Hepatocyte (in vitro differentiated cells): ENCODE results near the gene SPRY4. TPM values are rescaled to one million over a fixed set of nuclear protein-coding genes. Genes with fewer than 3 reads are reported as not detected.

Experiments used
- DNase-seq: peaks from one replicate; pipeline ENCODE4 v3.0.0-alpha.2; 2016; ENCODE audit warnings: low spot score
- H2AFZ ChIP-seq: fragments of 200-600 bp; sonication (generic); 2 replicates; pipeline ENCODE4 v1.6.0; 2016; ENCODE audit warnings: antibody characterized with exemption, mild to moderate bottlenecking
- H3K27ac ChIP-seq: fragments of 200-600 bp; sonication (generic); 2 replicates; pipeline ENCODE4 v1.5.1; 2016; ENCODE audit warnings: mild to moderate bottlenecking
- H3K27me3 ChIP-seq: fragments of 200-600 bp; sonication (generic); 2 replicates; pipeline ENCODE4 v1.6.1; 2016
- H3K36me3 ChIP-seq: fragments of 200-600 bp; sonication (generic); replicated peaks from 2 replicates; pipeline ENCODE4 v1.5.1; 2016; ENCODE audit warnings: low read depth; ENCODE audit not compliant: insufficient read depth
- H3K4me1 ChIP-seq: fragments of 200-600 bp; sonication (generic); 2 replicates; pipeline ENCODE4 v1.5.1; 2016; ENCODE audit warnings: mild to moderate bottlenecking, moderate library complexity; ENCODE audit not compliant: insufficient read depth
- H3K4me2 ChIP-seq: fragments of 200-600 bp; sonication (generic); 2 replicates; pipeline ENCODE4 v1.6.0; 2016
- H3K4me3 ChIP-seq: fragments of 200-600 bp; sonication (generic); 2 replicates; pipeline ENCODE4 v1.5.1; 2016; ENCODE audit warnings: mild to moderate bottlenecking
- H3K79me2 ChIP-seq: fragments of 200-600 bp; sonication (generic); 2 replicates; pipeline ENCODE4 v1.6.0; 2017; ENCODE audit warnings: mild to moderate bottlenecking
- H3K9me2 ChIP-seq: fragments of 200-600 bp; sonication (generic); replicated peaks from 2 replicates; pipeline ENCODE4 v1.6.0; 2017; ENCODE audit warnings: mild to moderate bottlenecking; ENCODE audit not compliant: insufficient read depth
- H3K9me3 ChIP-seq: fragments of 200-600 bp; sonication (generic); 2 replicates; pipeline ENCODE4 v1.5.1; 2016; ENCODE audit warnings: low read depth, mild to moderate bottlenecking
- H4K20me1 ChIP-seq: fragments of 200-600 bp; sonication (generic); 2 replicates; pipeline ENCODE4 v1.6.0; 2016; ENCODE audit warnings: mild to moderate bottlenecking; ENCODE audit not compliant: insufficient read depth, poor library complexity, severe bottlenecking
- CTCF ChIP-seq: fragments of 200-600 bp; sonication (generic); IDR thresholded peaks from 2 replicates; pipeline ENCODE4 v1.5.1; 2016; ENCODE audit warnings: antibody characterized with exemption, mild to moderate bottlenecking; ENCODE audit not compliant: poor library complexity
- EZH2 ChIP-seq: fragments of 200-600 bp; sonication (generic); IDR thresholded peaks from 2 replicates; pipeline ENCODE4 v1.6.1; 2016; ENCODE audit warnings: antibody characterized with exemption, mild to moderate bottlenecking, borderline replicate concordance
- EZH2phosphoT487 ChIP-seq: fragments of 200-600 bp; sonication (generic); IDR thresholded peaks from one replicate; pipeline ENCODE4 v1.6.1; 2018; ENCODE audit warnings: antibody characterized with exemption, mild to moderate bottlenecking, low read depth, moderate library complexity; ENCODE audit not compliant: unreplicated experiment, severe bottlenecking
- WGBS: methylation state at CpG from one replicate; pipeline ENCODE4 v1.1.6; 2016; ENCODE audit warnings: low lambda C conversion rate; ENCODE audit errors: missing lambda C conversion rate; 5-methylcytosine and 5-hydroxymethylcytosine counted together
- polyA plus RNA-seq: library from polyadenylated mRNA; unstranded; fragments of >200 nt; fragmentation: Nextera tagmentation; extraction: Ambion mirVana; gene quantifications from 2 replicates; pipeline ENCODE4 v1.2.1, GENCODE V29; 2016
- total RNA-seq: library from RNA; depleted of rRNA; stranded (reverse); fragments of >200 nt; gene quantifications from 2 replicates; pipeline ENCODE4 v1.2.3, GENCODE V29; 2014

The SPRY4 gene
- total and polyA plus RNA-seq, 2 experiments from 2014 or later = 7.2 to 8.5 TPM

- H3K27me3 ChIP-seq = no peaks in the 10 kb centered on the region
- no peak overlapping the region for H3K4me2 ChIP-seq
- H3K36me3 ChIP-seq = no peaks in the 10 kb centered on the region
- no peaks in the 10 kb centered on the region for H3K79me2 ChIP-seq
- no peaks in the 10 kb centered on the region for H3K9me3 ChIP-seq
- no peak overlapping the region for H3K27ac ChIP-seq
- no peak overlapping the region for H3K4me3 ChIP-seq
- no peak overlapping the region for H2AFZ ChIP-seq
- TF ChIP-seq EZH2phosphoT487 = no peak
- no peak for TF ChIP-seq EZH2
- TF ChIP-seq CTCF = no peak
- peaks cover 5% of the 10 kb centered on the region for H3K4me1 ChIP-seq
- no peak for DNase-seq
- 98% methylated on average over 3 of the region's 3 CpGs for WGBS
- H4K20me1 ChIP-seq = no peaks in the 10 kb centered on the region
- no peaks in the 10 kb centered on the region for H3K9me2 ChIP-seq
Measured at GRCh38 chr5:142292808-142293207, 32.0 kb downstream of the SPRY4 start.

GRCh38 chr5:142292249-142292648, 32.6 kb downstream of the SPRY4 start:
- H3K27me3 ChIP-seq = no peaks in the 10 kb centered on the region
- WGBS = 76% methylated on average over 5 of the region's 5 CpGs
- no peaks in the 10 kb centered on the region for H3K79me2 ChIP-seq
- no peak for TF ChIP-seq EZH2phosphoT487
- TF ChIP-seq CTCF = no peak
- TF ChIP-seq EZH2 = no peak
- H4K20me1 ChIP-seq = no peaks in the 10 kb centered on the region
- no peak overlapping the region for H3K27ac ChIP-seq
- H3K36me3 ChIP-seq = no peaks in the 10 kb centered on the region
- H3K4me3 ChIP-seq = no peak overlapping the region
- no peak overlapping the region for H2AFZ ChIP-seq
- no peak for DNase-seq
- no peaks in the 10 kb centered on the region for H3K9me3 ChIP-seq
- no peaks in the 10 kb centered on the region for H3K9me2 ChIP-seq
- H3K4me1 ChIP-seq = peaks cover 5% of the 10 kb centered on the region
- H3K4me2 ChIP-seq = no peak overlapping the region

- Histone ChIP-seq H3K9me2 (no peaks in the 10 kb centered on the region), H3K4me3 (no peak overlapping the region), H3K4me1 (peaks cover 5% of the 10 kb centered on the region), H3K36me3 (no peaks in the 10 kb centered on the region), H3K27ac (no peak overlapping the region), H3K79me2 (no peaks in the 10 kb centered on the region), H3K4me2 (no peak overlapping the region), H4K20me1 (no peaks in the 10 kb centered on the region), H2AFZ (no peak overlapping the region), H3K27me3 (no peaks in the 10 kb centered on the region), H3K9me3 (no peaks in the 10 kb centered on the region)
- TF ChIP-seq EZH2 (no peak), CTCF (no peak), EZH2phosphoT487 (no peak)
- 31% methylated on average over 4 of the region's 5 CpGs for WGBS
- DNase-seq = no peak
Measured at GRCh38 chr5:142290577-142291299, 34.1 kb downstream of the SPRY4 start.
